ENCODE data around the gene ACOT8. TPM values are rescaled to one million over a fixed set of nuclear protein-coding genes. Genes with fewer than 3 reads are reported as not detected.

The ACOT8 gene
- total and polyA plus RNA-seq, 10 of the 15 experiments (the other 5 are each of a cell fraction or from before 2014, with no cell fraction given) = 5.1 to 47.9 (median 31.8) TPM

- no peak for TF ChIP-seq REST (IDR thresholded peaks at IDR 0.05; ENCODE audit: low read depth, low read length)
- TF ChIP-seq SP1 (IDR thresholded peaks at IDR 0.05; ENCODE audit: low read depth, low read length) = peak; percentile 100
- TF ChIP-seq SKIL (IDR thresholded peaks at IDR 0.05; ENCODE audit: low read depth, poor library complexity, severe bottlenecking) = peak; percentile 75
- TF ChIP-seq CREM (IDR thresholded peaks at IDR 0.05; ENCODE audit: low read depth) = peak; percentile 60; the same call in 1 of the 2 replicates
- 0 out of 2 replicates have a peak, but pooled peaks have one; percentile 47 for TF ChIP-seq TAF1 (IDR thresholded peaks at IDR 0.05; ENCODE audit: borderline replicate concordance, low read depth, low read length)
- no peak for TF ChIP-seq ATF2 (IDR thresholded peaks at IDR 0.05; ENCODE audit: low read length)
- peak; percentile 60; the same call in 1 of the 2 replicates for TF ChIP-seq RFX5 (IDR thresholded peaks at IDR 0.05; ENCODE audit: low read depth, low read length)
- peak; percentile 35; the same call in 1 of the 2 replicates for TF ChIP-seq RUNX3 (IDR thresholded peaks at IDR 0.05; ENCODE audit: low read length)
- TF ChIP-seq MEF2A (IDR thresholded peaks at IDR 0.05; ENCODE audit: insufficient read depth, low read depth, low read length) = no peak
- no peak for TF ChIP-seq SUZ12 (IDR thresholded peaks at IDR 0.05; ENCODE audit: unreplicated experiment)
- TF ChIP-seq MXI1 (IDR thresholded peaks at IDR 0.05; ENCODE audit: low read depth, low read length) = peak; percentile 96
- TF ChIP-seq SREBF1 (IDR thresholded peaks at IDR 0.05; ENCODE audit: low read length) = no peak
- peak; percentile 44 for TF ChIP-seq KLF5 (IDR thresholded peaks at IDR 0.05; ENCODE audit: partially characterized antibody)
- no peak for TF ChIP-seq CHD4 (IDR thresholded peaks at IDR 0.05)
- no peak for TF ChIP-seq CTCF (IDR thresholded peaks at IDR 0.05 in 2 of 3, conservative IDR thresholded peaks at IDR 0.05 in 1 of 3; ENCODE audit: control insufficient read depth in 2 of 3, extremely low read depth in 1 of 3, insufficient read depth in 1 of 3, low read depth in 3 of 3, low read length in 3 of 3)
- peak; percentile 26; the same call in 1 of the 2 replicates for TF ChIP-seq NFIC (IDR thresholded peaks at IDR 0.05; ENCODE audit: low read depth, low read length)
- peak; percentile 24; the same call in 1 of the 2 replicates for TF ChIP-seq CBFB (IDR thresholded peaks at IDR 0.05; ENCODE audit: low read depth)
- TF ChIP-seq PBX3 (IDR thresholded peaks at IDR 0.05; ENCODE audit: insufficient replicate concordance, low read depth, low read length) = peak; percentile 97
- no peak for TF ChIP-seq SREBF2 (IDR thresholded peaks at IDR 0.05; ENCODE audit: low read length)
Observed at GRCh38 chr20:45812157-45813005, 44.8 kb downstream of the ACOT8 start, which contains the start of gene UBE2C (continued).

Measured in GM12878 (cell line).